GM21737 (cell line): ENCODE results near the gene PARP16.

Experiments
- ATAC-seq: cut with Tn5 transposase; IDR thresholded peaks from one replicate; pipeline ENCODE4 v1.9.1; 2021; ENCODE audit warnings: mild to moderate bottlenecking, moderate library complexity; ENCODE audit not compliant: unreplicated experiment

The PARP16 gene

DNA sequence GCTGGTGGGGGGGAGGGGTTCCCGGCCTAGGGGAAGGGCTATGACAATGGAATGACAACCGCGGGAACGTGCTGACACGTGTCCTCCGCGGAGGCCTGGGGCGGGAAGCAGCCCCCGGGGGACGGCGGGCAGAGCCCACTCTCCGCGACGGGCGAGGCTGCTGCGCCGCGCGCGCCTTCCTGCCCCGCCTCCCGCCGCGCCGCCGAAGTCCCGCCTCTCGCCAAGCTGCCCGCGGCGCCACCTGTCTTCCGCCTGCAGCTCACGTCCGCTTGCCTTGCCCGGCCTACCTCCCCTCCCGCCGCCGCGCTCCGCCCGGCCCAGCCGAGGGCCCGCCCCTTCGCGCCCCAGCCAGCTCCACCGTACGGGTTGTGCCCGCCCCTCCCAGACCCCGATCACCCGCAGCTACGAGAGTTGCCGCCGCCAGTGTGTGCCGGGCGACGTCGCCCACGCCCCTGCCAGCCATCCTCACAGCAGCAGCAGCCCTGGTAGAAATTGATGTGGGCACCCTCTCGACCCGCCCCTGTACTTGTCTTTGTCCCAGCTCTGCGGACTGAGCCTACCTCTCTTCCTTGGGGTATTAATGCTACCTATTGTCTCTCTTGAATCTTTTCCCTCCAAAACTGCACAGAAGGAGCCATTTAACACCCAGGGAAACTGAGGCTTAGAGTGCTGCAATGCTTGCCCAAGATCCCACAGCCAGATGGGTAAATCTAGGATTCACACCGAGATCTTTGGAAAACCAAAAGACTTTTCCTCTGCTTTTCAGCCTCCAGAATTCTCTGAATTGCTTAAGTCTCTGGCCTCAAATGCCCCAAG is at the start of gene PARP16:
TSS of gene PARP16 (minus strand) at position 180 of the 816 bp plus-strand sequence. CDS start 457 bp downstream, outside the sequence.
- ATAC-seq, result peak; percentile 93

DNA sequence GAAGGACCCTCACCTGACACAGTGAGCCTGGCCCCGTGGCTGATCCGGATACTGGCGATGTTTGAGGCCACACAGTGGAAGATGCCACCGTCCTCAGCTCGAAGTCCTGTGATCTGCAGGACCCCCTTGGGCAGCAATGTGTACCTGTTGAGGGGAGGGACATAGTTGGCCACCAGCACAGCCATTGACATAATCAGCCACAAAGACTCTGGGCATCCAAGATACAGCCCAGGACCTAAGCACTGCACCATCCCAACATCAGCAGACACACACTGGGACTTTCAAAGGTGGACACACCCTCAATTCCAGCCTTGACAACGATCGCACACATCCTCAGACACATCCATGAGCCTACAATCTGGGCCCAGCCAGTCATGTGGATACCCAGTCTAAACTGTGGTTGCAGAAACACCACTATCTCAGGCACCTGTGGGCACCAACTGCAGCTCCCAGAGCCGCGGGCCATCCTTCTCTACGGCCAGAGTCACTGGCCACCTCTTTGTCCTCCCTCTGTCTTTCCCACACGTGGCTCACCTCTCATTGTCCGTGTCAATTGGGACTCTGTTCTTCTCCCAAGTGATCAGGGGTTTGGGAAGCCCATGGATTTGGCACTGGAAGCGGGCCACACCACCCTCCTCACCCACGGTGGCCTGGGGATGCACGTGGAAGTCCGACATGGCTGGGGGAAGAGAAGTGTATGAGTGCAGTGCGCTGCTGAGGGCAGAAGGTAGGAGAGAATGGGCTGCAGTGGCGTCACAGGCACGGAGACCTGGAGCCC is 48.8 kb upstream of the PARP16 start:
- no peak for ATAC-seq

GRCh38 chr15:65334586-65335231 is 48.0 kb upstream of the PARP16 start:
- no peak for ATAC-seq

GRCh38 chr15:65333856-65334255 is 47.2 kb upstream of the PARP16 start:
- no peak for ATAC-seq

DNA sequence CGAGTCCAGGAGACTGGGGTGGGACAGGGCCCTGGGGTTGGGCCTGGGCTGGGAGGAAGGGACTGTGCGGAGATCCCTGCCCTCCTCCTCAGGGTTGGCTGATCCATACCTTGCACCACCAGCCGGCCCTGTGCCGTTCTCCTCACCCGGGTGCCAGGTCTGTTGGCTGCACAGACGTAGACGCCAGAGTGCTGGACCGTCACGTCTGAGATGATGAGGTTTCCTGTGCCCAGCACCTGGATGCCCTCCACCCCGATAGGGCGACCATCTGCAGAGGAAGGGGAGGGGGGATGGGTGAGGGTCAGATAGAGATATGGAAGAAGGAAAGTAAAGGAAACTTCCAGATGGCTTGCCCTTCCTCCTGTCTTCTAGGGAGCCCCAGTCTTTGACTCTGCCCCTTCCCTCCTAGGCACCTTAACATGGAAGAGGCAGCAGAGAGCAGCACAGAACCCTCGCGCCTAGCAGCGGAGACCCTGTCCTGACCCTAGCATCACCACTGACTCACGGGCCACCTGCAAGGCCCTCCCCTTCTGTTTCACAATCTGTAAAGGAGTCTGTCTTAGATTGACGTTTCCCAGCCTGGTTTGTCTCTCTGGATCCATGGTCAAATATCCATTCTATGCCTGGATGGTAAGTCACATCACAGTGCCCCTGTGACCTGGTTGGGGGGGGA is 46.6 kb upstream of the PARP16 start:
- no peak for ATAC-seq

DNA sequence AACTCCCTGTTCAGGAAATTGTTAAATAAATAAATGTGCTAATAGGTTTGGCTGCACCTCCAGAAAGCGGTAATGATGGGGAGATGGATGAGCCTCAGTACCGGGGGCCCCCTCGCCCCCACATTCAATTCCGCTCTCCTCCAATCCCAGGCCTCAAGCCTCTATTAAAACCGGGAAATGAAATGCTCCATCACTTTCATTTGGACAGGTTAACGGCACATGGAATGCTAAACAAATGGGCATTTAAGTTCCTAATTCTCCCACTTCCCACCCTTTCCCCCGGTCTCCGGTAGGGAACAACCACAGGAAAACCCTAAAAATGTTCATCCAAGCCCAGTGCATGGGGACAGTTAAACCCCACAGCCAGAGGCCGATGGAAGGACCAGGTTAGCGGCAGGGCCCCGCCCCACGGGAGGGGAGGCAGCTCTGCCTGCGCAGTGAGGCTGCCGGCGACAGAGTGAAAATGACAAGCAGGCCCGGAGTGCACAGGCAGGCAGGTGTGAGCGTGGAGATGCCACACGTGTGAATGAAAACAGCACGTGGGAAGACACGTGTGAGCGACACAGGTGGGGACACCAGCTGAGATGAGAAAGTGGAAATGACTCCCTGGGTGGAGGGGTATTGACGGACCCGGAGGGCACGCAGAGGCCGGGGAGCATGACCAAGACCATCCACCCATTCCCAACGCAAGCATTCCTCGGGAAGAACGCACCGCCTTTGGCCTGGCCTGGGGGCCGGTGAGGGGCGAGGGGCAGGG is 45.9 kb upstream of the PARP16 start:
- ATAC-seq, result no peak

GRCh38 chr15:65331811-65332210 is 45.1 kb upstream of the PARP16 start:
- ATAC-seq, result no peak

- ATAC-seq, result no peak
Measured at GRCh38 chr15:65330934-65331645, 44.4 kb upstream of the PARP16 start.

GRCh38 chr15:65329984-65330735 is 43.5 kb upstream of the PARP16 start:
- no peak for ATAC-seq

DNA sequence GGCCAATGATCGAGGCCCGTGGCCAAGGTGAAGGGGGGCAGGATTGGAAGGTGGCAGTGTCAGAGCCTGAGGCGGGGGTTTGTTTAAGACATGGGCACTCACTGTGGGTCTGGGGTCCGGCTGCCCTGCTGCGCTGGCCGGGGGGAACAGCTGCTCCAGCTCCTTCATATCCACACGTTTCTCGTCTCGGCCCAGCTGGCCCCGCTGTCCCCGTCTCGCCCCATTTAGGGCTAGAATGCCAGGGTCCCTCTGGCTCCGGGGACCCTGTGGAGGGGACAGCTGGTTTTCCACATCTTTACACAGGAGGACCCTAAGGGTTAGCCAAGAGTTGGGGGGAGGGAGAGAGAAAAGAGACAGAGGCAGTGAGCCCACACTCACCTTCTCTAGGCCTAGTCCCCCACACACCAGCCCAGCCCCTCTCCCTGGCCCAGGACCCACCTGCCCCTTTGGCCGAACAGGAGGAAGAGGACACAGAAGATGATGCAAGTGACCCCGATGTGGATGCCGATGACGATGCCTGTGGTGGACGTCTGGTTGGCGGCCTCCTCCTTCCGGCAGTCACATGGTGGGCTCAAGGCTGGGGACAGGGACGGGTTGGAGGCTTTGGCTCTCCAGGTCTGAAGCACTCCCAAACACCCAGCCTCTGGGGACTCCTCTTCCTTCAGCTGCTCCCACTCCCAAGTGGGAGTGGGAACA is 42.8 kb upstream of the PARP16 start:
- ATAC-seq, result no peak

DNA sequence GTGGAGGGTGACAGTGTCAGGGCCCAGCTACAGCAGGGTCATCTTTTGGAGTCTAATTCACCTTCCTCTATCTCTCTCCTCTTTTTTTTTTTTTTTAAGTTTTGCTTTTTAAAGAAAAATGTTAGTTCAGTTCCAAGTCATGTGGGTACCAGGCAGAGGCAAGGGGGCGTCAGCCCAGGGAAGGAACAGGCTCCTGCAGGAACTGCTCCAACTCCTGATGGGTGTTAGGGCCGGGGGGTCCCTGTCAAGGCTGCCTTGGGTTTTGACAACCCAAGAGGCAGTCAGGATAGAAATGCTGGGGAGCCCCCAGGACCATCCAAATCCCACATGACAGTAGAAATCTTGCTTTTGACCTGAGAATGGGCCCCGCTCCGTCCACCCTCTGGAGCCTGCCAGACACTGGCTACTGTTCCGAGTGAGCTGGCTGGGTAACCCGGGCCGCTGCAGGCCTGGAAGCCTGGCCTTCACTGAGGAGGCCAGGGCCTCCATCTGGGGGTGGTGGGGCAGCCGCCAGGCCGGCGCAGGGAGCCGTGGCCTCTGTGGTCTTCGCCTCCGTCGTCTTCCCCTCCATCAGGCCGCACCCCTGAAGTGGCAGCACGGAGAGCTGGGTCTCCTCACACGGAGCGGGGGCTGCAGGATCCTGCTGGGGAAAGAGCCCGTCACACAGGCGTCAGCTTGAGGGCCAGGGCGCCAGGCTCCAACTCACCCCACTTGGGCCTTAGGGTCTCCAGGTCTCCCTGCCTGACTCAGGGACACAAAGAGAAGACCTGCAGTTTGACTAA is 42.0 kb upstream of the PARP16 start:
- ATAC-seq, result no peak

- ATAC-seq, result no peak
Measured at GRCh38 chr15:65327651-65328393, 41.1 kb upstream of the PARP16 start.

GRCh38 chr15:65326818-65327217 is 40.1 kb upstream of the PARP16 start:
- no peak for ATAC-seq

- ATAC-seq, result no peak
Measured at GRCh38 chr15:65326117-65326526, 39.4 kb upstream of the PARP16 start.

DNA sequence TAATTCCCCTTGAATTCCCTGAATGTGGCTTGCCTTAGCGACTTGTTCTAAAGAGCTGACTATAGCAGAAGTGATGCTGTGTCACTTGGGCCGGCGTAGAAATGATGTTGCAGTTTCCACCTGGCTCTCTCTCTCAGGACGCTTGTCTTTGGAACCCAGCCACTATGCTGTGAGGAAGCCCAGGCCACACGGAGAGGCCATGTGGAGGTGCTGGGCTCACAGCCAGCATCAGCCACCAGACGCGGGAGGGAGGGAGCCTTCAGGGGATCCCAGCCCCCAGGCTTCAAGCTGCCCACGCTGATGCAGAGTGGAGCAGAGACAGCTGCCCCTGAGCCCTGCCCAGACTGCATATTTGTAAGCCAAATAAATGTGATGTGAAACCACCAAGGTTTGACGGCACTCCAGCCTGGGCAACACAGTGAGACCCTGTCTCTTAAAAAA is 36.4 kb upstream of the PARP16 start:
- ATAC-seq, result no peak

DNA sequence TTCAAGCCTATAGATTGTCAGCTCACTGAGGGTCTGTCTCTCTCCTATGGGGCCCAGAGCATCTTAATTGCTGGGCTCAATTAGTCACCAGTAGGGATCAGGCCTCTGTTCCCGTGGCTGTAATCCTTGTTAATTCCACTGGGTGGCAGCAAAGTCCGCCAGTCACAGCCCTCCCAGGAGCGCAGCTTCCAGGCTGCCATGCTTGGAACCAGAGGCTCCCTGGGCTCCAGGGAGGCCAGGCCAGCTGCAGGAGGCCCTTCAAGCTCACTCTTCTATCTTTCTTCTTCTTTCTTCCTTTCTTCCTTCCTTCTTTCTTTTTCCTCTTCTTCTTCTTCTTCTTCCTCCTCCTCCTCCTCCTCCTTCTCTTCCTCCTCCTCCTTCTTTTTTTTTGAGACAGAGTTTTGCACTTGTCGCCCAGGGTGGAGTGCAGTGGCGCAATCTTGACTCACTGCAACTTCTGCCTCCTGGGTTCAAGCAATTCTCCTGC is 32.2 kb upstream of the PARP16 start:
- ATAC-seq, result no peak
